ENCODE data around the gene TAF5L. TPM values are rescaled to one million over a fixed set of nuclear protein-coding genes. Genes with fewer than 3 reads are reported as not detected.

Gene TAF5L
- total RNA-seq, 1 donor from 2014 or later = 9.3 TPM

DNA sequence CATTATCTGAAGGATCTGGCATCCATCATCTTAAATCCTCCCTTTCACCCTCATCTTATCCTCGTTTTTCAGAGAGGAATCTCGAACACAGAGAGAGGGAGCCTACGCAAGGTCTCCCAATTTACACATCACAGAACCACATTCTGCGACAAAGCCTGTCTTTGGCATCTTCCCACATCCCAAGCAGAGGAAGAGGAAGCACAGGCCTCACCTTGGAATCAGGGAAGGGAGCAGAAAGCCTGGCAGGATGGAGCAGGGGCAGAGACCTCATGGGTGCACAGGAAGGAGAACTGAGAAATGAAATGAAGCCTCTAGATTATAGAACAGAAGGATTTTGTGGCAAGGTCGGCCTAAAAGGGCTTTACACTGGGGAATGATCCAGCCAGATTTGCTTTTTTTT lies 73.2 kb downstream of the TAF5L start:
- Histone ChIP-seq H3K27me3 (ENCODE audit: low read depth) (no peaks in the 10 kb centered on the region), H3K9me3 (replicated peaks) (no peaks in the 10 kb centered on the region), H3K4me3 (no peak overlapping the region), H3K4me1 (peaks cover 68% of the 10 kb centered on the region), H3K36me3 (peaks cover 7% of the 10 kb centered on the region), H3K27ac (replicated peaks) (no peak overlapping the region)
- TF ChIP-seq CTCF (IDR thresholded peaks at IDR 0.05; ENCODE audit: borderline replicate concordance) = no peak
- no peak for DNase-seq
- intact Hi-C loops (cut with micrococcal nuclease) = no loop called here

DNA sequence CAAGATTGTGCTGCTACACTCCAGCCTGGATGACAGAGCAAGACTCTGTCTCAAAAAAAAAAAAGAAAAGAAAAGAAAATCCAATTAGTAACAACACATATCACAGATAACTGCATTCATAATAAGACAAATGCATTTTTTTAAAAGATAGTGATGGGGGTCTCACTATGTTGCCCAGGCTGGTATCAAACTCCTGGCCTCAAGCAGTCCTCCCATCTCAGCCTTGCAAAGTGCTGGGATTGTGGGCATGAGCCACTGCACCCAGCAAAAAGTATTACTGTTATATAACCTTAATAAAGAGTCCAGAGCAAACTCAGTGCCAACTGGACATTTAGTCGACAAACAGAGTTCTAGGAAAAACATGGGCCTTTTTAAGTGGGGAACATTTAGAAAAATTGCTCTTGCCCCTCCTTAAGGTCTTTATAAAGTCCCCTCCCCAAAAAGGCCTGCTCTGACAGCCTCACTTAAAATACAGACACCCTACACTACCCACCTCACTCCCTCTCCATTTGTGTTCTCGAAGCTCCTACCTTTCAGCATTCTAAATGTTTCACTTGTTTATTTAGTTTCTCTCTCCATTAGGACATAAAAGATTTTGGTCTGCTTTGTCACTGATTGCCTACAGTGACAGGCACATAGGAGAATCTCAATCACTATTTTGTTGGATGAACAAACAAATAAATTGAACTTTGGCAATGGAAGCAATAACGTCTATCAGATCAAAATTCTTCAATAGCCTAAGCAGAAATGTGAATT lies 74.9 kb downstream of the TAF5L start:
- DNase-seq = no peak
- no peak overlapping the region for H3K4me3 ChIP-seq
- H3K9me3 ChIP-seq (replicated peaks) = no peaks in the 10 kb centered on the region
- H3K27me3 ChIP-seq (ENCODE audit: low read depth) = no peaks in the 10 kb centered on the region
- peaks cover 50% of the 10 kb centered on the region for H3K4me1 ChIP-seq
- H3K27ac ChIP-seq (replicated peaks) = no peak overlapping the region
- no peak for TF ChIP-seq CTCF (IDR thresholded peaks at IDR 0.05; ENCODE audit: borderline replicate concordance)
- intact Hi-C loops (cut with micrococcal nuclease) = no loop called here
- H3K36me3 ChIP-seq = peaks cover 23% of the 10 kb centered on the region

- H3K9me3 ChIP-seq (replicated peaks) = no peaks in the 10 kb centered on the region
- no peak overlapping the region for H3K27ac ChIP-seq (replicated peaks)
- no peak for DNase-seq
- intact Hi-C loops (cut with micrococcal nuclease) = no loop called here
- TF ChIP-seq CTCF (IDR thresholded peaks at IDR 0.05; ENCODE audit: borderline replicate concordance) = no peak
- H3K36me3 ChIP-seq = peaks cover 46% of the 10 kb centered on the region
- no peaks in the 10 kb centered on the region for H3K27me3 ChIP-seq (ENCODE audit: low read depth)
- no peak overlapping the region for H3K4me3 ChIP-seq
- H3K4me1 ChIP-seq = peaks cover 27% of the 10 kb centered on the region
These were observed 78.4 kb downstream of the TAF5L start for GRCh38 chr1:229547542-229547941.

DNA sequence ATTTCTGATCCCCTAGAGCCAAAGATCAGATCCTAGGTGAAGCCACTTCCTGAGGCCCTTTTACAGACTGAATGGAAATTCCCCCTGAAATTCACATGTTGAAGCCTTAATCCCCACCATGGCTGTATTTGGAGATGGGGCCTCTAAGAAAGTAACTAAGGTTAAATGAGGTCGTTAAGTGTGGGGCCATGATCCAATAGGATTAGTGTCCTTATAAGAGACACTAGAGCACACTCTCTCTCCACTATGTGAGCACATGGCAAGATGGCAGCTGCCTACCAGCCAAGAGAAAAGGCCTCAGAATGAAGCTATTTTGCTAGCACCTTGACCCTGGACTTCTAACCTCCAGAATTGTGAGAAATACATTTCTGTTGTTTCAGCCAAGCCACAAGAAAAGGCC lies 81.3 kb downstream of the TAF5L start:
- no peak for DNase-seq
- Histone ChIP-seq H3K9me3 (replicated peaks) (no peaks in the 10 kb centered on the region), H3K27me3 (ENCODE audit: low read depth) (no peaks in the 10 kb centered on the region), H3K4me3 (no peak overlapping the region), H3K4me1 (no peaks in the 10 kb centered on the region), H3K27ac (replicated peaks) (no peak overlapping the region), H3K36me3 (peaks cover 74% of the 10 kb centered on the region)
- intact Hi-C loops (cut with micrococcal nuclease) = no loop called here
- no peak for TF ChIP-seq CTCF (IDR thresholded peaks at IDR 0.05; ENCODE audit: borderline replicate concordance)

Other genes with a start within 250 kb of the TAF5L start
- 7,565 TPM for gene ACTA1, start 192.0 kb downstream of the TAF5L start, total RNA-seq
- gene NUP133, start 117.8 kb downstream of the TAF5L start, total RNA-seq = 31.3 TPM
- gene ABCB10, start 67.4 kb downstream of the TAF5L start, total RNA-seq = 9.3 TPM
- gene URB2, start 125 bp upstream of the TAF5L start, total RNA-seq = 3.5 TPM

Measured in left ventricle myocardium inferior (tissue), 1 donor.